CD1c-positive myeloid dendritic cell (primary cell): ENCODE measurements around the gene CPLX1.
"Not testable (repeated sequence)": the region's sequence is repeated elsewhere in the genome, so short reads cannot be mapped to it uniquely, and the experiment has no call there.

Experiments
- DNase-seq: peaks from one replicate; pipeline ENCODE4 v3.0.0-alpha.2; 2016; ENCODE audit errors: extremely low spot score

CPLX1 gene

DNA sequence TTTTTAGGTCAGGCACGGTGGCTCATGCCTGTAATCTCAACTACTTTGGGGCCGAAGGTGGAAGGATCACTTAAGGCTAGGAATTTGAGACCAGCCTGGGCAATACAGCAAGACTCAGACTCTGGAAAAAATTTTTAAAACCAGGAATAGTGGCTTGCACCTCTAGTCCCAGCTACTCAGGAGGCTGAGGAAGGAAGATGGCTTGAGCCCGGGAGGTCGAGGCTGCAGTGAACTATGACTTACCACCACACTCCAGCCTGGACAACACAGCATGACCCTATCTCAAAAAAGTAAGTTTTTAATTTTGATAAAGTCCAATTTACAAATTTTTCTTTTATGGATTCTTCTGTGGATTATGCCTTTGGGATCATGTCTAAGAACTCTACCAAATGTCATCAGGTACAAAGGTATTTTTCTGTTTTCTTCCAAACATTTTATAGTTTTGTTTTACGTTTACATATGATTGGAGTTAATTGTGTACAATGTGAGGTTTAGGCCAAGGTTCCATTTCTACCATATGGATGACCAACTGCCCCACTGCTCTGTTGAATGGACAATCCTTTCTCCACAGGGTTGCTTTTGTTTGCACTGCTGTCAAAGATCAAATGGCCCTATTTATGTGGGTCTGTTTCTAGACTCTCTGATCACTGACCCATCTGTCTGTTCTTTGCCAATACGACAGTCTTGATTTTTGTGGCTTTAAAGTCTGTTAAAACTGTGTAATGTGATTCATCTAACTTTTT is 48.2 kb downstream of the CPLX1 start:
- no peak for DNase-seq

GRCh38 chr4:776743-777441 is 49.0 kb downstream of the CPLX1 start:
- no peak for DNase-seq

DNA sequence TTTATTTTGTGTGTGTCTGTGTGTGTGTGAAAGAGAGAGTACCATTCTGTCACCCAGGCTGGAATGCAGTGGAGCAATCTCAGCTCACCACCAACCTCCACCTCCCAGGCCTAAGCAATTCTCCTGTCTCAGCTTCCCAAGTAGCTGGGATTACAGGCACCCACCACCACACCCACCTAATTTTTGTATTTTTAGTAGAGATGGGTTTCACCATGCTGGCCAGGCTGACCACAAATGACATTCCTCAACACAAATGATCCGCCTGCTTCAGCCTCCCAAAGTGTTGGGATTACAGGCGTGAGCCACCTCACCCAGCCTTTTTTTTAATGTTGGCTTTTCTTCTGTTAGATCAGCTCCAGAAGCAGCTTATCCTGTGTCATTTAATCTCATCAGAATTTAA is 50.4 kb downstream of the CPLX1 start:
- not testable (repeated sequence) for DNase-seq

DNA sequence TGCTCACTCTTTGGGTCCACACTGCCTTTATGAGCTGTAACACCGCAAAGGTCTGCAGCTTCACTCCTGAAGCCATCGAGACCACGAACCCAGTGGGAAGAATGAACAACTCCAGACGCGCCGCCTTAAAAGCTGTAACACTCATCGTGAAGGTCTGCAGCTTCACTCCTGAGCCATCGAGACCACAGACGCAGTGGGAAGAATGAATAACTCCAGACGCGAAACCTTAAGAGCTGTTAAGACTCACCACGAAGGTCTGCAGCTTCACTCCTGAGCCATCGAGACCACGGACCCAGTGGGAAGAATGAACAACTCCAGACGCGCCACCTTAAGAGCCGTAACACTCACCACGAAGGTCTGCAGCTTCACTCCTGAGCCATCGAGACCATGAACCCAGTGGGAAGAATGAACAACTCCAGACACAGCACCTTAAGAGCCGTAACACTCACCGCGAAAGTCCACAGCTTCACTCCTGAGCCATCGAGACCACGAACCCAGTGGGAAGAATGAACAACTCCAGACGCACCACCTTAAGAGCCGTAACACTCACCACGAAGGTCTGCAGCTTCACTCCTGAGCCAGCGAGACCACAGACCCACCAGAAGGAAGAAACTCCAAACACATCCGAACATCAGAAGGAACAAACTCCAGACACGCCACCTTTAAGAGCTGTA is 51.4 kb downstream of the CPLX1 start:
- DNase-seq: not testable (repeated sequence)

GRCh38 chr4:773214-773613 is 52.7 kb downstream of the CPLX1 start:
- no peak for DNase-seq

DNA sequence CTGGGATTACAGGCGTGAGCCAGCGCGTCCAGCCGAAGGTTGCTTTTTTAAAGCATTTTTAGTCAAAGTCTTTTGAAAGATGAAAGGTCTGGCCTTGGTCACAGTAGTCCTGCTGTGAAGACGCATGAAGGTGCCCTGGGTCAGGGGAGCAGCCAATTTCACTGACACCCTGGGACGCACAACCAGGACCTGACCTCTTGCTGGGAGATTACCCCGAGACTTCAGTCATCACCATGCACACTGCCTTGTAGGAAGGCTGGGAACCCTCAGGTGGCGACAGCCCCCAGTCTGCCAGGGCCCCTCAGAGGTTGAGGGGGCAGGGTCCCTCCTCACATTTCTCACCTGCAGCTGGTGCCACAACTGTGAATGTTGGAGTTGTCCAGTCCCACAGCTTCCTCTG is 53.2 kb downstream of the CPLX1 start:
- DNase-seq: no peak

DNA sequence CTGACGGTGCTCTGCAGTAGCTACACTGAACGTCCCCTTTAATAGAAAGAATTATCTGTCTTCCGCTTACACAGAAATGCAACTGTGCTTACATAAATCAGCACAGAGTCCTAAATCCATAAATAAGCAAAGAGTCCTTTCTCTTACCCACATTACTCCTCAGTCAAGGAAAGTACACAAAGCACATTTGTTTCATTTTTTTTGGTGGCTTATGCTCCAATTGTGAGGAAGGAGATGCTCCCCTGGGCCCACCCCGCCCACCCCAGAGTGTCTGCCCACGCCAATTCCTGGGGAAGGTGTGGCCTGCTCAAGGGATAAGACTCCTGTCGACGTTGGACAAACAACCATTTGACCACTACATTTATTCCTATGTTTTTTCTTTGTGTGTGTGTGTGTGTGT is 53.8 kb downstream of the CPLX1 start:
- DNase-seq: no peak

- no peak for DNase-seq
Observed at GRCh38 chr4:771464-771863, 54.5 kb downstream of the CPLX1 start.

- no peak for DNase-seq
Observed at GRCh38 chr4:770022-770421, 55.9 kb downstream of the CPLX1 start.

- DNase-seq: no peak
Observed at GRCh38 chr4:769511-769910, 56.4 kb downstream of the CPLX1 start.

DNA sequence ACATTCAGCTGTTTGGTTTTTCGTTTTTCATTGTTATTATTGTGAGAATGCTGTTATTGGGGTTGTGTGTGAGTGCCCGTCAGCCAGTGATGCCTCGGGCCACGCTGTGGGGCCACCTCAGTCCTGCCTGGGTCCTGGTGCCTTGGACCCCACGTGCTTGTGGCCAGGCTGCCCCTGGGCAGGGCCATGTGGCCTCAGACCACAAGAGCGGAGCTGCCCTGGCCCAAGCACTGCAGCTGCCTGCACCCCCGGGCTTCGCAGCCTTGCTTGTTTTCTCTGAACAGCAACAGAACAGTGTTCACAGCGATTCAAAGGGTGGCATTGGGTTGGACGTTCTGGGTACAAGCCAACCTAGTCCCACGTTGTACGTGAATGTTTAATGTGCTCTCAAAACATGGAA is 56.9 kb downstream of the CPLX1 start:
- DNase-seq: no peak

GRCh38 chr4:768076-768475 is 57.9 kb downstream of the CPLX1 start:
- DNase-seq: no peak

DNA sequence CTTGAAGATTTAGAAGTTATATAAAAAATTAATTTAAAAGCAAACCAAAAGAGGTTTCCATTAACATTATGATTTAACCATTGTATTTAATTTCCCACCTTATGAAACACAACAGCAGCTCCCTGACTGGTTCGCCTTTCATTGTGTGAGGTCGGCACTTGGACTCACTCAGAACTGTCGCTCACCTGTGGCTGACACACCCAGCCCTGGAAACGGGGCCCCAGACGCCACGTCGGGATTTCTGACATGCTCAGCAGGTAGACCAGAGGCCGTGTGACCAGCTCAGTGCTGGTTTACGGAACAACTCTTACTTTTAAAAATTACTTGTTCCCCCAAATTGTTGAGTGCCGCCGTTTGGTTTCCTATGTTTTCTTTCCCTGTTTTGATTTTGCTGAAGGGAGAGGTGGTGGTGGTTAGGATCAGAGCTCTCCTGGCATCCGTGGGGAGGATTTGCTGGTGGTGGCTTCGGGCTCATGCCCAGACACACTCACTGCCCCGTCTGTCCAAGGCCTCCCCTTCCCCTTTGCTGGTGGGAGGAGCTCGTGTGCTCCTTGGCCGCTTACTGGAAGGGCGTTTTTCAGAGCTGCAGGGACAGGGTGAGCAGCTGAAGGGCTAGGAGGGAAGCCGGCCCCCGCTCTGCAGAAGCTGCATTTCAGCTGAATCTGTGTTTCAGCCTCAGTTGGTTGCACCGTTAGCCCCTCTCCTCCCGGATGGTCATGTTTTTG is 59.2 kb downstream of the CPLX1 start:
- no peak for DNase-seq

- DNase-seq: no peak
Observed at GRCh38 chr4:766152-766515, 59.8 kb downstream of the CPLX1 start.

DNA sequence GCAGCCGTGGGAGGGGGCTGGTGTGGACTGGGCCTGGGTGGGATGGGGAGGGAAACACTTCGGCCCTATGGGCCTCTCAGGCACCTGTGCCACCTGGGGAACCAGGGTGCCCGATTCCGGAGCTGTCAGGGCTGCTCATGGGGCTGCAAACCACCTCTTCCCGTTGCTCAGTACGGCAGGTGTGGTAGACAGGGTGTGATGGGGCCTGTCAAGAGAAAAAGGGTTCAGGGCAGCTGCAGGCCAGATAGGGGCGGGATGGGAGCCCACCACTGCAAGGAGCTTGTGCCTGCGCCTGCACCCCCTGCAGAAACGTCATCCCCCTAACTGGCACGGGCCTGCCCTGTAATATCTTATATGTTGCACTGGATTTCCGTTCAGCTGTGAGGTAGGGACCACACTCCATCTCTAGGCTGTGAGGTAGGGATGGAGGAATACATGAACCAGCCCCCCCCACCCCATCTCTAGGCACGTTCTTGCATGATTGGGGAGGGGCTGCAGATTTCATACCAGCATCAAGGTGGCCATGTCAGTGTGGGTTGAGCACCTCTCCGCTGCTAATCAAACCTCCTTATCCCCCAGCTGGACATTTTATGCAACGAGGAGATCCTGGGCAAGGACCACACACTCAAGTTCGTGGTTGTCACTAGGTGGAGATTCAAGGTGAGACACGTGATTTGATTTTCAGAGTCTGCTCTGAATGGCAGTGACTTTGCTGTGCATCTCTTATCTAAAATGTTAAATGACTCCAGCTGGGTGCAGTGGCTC is 61.3 kb downstream of the CPLX1 start:
- DNase-seq: no peak

DNA sequence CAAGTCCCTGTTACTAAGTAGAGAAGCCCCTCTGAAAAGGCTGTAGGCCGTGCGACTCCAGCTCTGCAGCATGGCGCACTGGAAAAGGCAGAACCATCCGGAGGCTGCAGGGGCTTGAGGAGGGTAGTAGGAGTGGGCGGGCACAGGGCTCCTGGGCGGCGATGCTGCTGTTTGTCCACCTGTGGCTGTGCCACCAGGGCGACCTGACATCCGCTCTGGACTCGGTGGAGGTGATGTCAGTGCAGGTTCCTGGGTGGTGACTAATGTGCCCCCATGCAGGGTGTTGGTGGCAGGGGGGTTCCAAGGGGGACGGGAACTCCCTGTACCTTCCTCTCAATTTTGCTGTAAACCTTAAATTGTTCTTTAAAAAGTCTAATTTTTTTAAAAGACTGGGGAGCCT is 62.0 kb downstream of the CPLX1 start:
- no peak for DNase-seq

- no peak for DNase-seq
Observed at GRCh38 chr4:763191-763810, 62.6 kb downstream of the CPLX1 start.

DNA sequence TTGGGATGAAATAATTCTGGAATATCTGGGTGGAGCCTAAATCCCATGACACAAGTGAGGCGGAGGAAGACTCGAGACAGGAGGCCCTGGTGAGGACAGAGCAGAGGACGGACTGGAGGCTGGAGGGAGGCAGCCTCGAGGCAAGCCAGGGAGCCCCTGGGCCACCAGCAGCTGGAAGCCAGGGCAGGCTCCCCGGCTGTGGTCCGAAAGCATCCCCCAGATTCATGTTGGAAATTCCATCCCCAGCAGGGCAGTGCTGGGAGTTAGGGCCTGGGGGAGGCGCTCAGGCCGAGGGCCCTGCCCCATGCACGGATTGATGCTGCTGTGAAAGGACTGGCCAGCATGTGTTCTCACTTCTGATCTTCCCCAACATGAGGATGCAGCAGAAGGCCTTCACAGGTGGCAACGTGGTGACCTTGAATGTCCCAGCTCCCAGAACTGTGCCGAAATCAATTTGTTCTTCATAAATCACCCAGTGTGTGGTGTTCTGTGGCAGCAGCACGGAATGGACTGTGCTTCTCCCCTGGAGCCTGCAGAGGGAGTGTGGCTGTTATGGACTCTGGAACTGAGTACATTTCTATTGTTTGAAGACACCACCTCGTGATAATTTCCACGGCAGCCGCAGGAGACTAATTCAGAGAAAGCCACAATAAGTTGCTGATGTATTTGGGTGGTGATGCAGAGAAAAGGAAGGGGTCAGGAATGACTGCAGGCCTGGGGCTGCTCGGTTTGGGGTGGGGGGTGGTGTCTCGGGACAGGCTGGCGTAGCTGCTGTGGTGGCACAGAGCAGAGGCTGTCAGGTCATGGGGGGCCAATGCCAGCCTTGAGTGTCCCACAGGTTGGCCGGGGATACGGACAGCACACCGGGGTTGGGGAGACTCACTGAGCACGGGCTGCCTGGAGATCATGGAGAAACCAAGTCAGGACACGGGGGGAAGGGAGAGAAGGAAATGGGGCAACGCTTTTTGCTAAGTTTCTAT is 63.4 kb downstream of the CPLX1 start:
- DNase-seq: no peak

DNA sequence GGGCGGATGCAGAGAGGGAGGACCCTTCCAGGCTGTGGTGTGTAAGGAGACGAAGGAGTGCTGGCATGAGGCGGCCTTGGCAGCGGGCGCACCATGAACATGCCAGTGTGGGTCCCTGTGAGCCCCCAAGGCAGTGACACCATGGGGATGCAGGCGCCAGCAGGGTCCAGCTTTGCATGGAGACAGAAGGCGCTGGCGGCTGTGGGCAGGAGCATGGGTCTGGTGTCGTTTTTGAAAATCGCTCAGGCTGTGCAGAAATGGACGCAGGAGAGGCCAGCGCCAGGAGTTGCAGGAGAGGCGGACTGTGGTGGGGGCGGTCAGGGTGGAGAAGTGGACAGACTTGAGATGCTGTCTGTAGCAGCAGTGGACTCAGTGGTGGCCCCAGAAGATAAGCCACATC is 64.2 kb downstream of the CPLX1 start:
- no peak for DNase-seq

DNA sequence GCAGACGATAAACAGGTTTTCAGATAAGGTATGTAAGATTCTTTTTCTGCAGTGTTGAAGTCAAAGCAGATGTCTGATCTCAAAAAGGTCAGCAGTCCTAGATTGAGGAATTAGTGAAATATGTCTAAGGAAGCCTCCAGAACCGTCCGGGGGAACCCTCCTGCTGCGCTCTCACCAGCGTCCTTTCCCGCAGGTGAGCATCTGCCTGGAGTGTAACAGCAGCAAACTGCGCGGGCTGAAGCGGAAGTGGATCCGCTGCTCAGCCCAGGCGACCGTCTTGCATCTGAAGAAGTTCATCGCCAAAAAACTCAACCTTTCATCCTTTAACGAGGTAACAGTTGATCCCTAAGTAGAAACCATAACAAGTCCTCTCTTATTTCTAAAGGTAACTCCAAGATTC is 64.8 kb downstream of the CPLX1 start:
- DNase-seq: no peak
